ENCODE measurements around the gene APEX1. TPM values are rescaled to one million over a fixed set of nuclear protein-coding genes. Genes with fewer than 3 reads are reported as not detected.

APEX1 gene
- 100 to 1,000 TPM in 1 of 2 donors, 10 to 100 TPM in 1; 86.7 to 101 TPM for total RNA-seq

- Histone ChIP-seq H3K4me3 (peak within 1 kb of the TSS; percentile 82 to 95), H3K36me3 (replicated peaks in 1 of 2; ENCODE audit: insufficient read depth in 1 of 2, low read depth in 2 of 2) (peaks cover 3 to 32% of the 10 kb centered on the region in 2 donors), H3K4me1 (peaks cover 38% of the 10 kb centered on the region), H3K27ac (peak within 1 kb of the TSS; percentile 90 to 97 (median 96)), H3K9me3 (no peaks in the 10 kb centered on the region), H3K27me3 (no peaks in the 10 kb centered on the region)
- ATAC-seq, result peak; percentile 94
- WGBS, 2 donors, result 0% methylated on average over 43 to 56 of the region's 56 CpGs
- TF ChIP-seq POLR2A (IDR thresholded peaks at IDR 0.05) (peak; percentile 57 to 93 (median 93)), CTCF (IDR thresholded peaks at IDR 0.05) (peak in 4 of 7 experiments; percentile 5 to 23 (median 15))
- DNase-seq, result peak; percentile 98 to 99 (median 99)
- intact Hi-C loops (cut with DNase I), result no loop called here
These were observed at the start of gene APEX1, which contains the start of gene OSGEP for GRCh38 chr14:20454516-20455354. Gene APEX1, plus strand, starts transcription at chr14:20455226. Its CDS starts 420 bp downstream, at chr14:20455646. Gene OSGEP, minus strand, starts transcription at chr14:20454812. Its CDS starts 129 bp downstream, at chr14:20454683.

GRCh38 chr14:20409226-20409625, 45.8 kb upstream of the APEX1 start:
- no peak for TF ChIP-seq CTCF (IDR thresholded peaks at IDR 0.05)
- TF ChIP-seq POLR2A (IDR thresholded peaks at IDR 0.05), result no peak
- Histone ChIP-seq H3K4me1 (peaks cover 16% of the 10 kb centered on the region), H3K9me3 (no peaks in the 10 kb centered on the region), H3K27ac (no peak overlapping the region), H3K4me3 (no peak overlapping the region), H3K27me3 (no peaks in the 10 kb centered on the region), H3K36me3 (replicated peaks in 1 of 2; ENCODE audit: insufficient read depth in 1 of 2, low read depth in 2 of 2) (peaks cover 0 to 22% of the 10 kb centered on the region in 2 donors)
- DNase-seq (no peak), ATAC-seq (no peak)
- WGBS, 2 donors, result 82 to 89% methylated on average over 2 of the region's 2 CpGs
- intact Hi-C loops (cut with DNase I), result no loop called here

GRCh38 chr14:20412411-20412810, 42.6 kb upstream of the APEX1 start:
- WGBS, 2 donors, result 3 to 4% methylated on average over 7 of the region's 7 CpGs
- H3K4me1 ChIP-seq, result peaks cover 26% of the 10 kb centered on the region
- H3K4me3 ChIP-seq, result peak overlapping the region in 1 of 2 donors; percentile 87
- peaks cover 0 to 9% of the 10 kb centered on the region in 2 donors for H3K36me3 ChIP-seq (replicated peaks in 1 of 2; ENCODE audit: insufficient read depth in 1 of 2, low read depth in 2 of 2)
- H3K27me3 ChIP-seq, result no peaks in the 10 kb centered on the region
- no peaks in the 10 kb centered on the region for H3K9me3 ChIP-seq
- TF ChIP-seq CTCF (IDR thresholded peaks at IDR 0.05) (no peak), POLR2A (IDR thresholded peaks at IDR 0.05) (no peak)
- H3K27ac ChIP-seq, result peak overlapping the region in 2 of 4 donors; percentile 95 to 96
- ATAC-seq (no peak), DNase-seq (no peak)
- intact Hi-C loops (cut with DNase I), result no loop called here

GRCh38 chr14:20412876-20413743, 41.9 kb upstream of the APEX1 start, which contains the start of gene TEP1:
Gene TEP1, minus strand, starts transcription at chr14:20413501. Its CDS starts 5,062 bp downstream, at chr14:20408439.
- intact Hi-C loops (cut with DNase I), result no loop called here

More at GRCh38 chr14:20412876-20413743, 41.9 kb upstream of the APEX1 start, which contains the start of gene TEP1:
- Histone ChIP-seq H3K27me3 (no peaks in the 10 kb centered on the region), H3K4me1 (peaks cover 33% of the 10 kb centered on the region), H3K9me3 (no peaks in the 10 kb centered on the region), H3K4me3 (peak within 1 kb of the TSS; percentile 47 to 87), H3K27ac (peak within 1 kb of the TSS; percentile 63 to 96 (median 91)), H3K36me3 (replicated peaks in 1 of 2; ENCODE audit: insufficient read depth in 1 of 2, low read depth in 2 of 2) (peaks cover 0 to 2% of the 10 kb centered on the region in 2 donors)
- ATAC-seq (peak; percentile 97), DNase-seq (peak; percentile 88 to 92 (median 90))
- TF ChIP-seq CTCF (IDR thresholded peaks at IDR 0.05) (peak in 2 of 7 experiments; percentile 6 to 18), POLR2A (IDR thresholded peaks at IDR 0.05) (peak; percentile 70 to 86 (median 85))
- 0% methylated on average over 36 to 42 of the region's 43 CpGs for WGBS, 2 donors
